Ecto neural progenitor cell (in vitro differentiated cells): ENCODE results near the gene UEVLD.

Experiments used
- DNase-seq: peaks from one replicate; pipeline ENCODE4 v3.0.0-alpha.2; 2018; ENCODE audit warnings: low spot score

The UEVLD gene

DNA sequence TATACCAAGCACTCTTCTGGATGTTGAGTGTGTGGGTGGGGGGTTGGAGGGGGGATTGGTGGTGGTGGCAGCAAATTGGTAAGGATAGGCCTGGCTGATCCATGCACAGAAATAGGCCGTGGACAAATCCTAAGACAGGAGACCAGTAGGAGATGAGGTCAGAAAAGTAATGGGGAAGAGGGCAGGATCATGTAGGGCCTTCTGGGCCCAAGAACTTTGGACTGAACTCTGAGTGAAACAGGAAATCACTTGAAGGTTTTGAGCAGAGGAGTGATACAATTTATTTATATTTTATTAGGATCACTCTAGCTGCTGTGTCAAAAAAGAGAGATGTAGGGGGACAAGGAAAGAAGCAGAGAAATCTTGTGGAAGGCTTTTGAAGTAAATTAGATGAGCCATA, 90.5 kb downstream of the UEVLD start:
- no peak for DNase-seq

DNA sequence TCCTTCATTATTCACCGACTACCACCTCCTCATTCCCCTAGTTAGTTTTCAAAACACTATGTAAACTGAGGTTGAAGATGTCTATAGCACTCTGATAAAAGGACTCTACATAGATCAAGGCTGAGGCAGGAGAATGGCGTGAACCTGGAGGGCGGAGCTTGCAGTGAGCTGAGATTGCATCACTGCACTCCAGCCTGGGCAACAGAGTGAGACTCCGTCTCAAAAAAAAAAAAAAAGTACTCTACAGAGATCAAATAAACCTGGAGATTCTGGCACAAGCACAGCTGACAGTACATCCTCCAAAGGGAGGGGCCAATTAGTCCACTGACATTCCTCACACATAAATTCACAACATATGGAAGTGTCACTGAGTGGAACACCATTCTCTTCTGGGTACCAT, 92.8 kb downstream of the UEVLD start:
- DNase-seq, result no peak

DNA sequence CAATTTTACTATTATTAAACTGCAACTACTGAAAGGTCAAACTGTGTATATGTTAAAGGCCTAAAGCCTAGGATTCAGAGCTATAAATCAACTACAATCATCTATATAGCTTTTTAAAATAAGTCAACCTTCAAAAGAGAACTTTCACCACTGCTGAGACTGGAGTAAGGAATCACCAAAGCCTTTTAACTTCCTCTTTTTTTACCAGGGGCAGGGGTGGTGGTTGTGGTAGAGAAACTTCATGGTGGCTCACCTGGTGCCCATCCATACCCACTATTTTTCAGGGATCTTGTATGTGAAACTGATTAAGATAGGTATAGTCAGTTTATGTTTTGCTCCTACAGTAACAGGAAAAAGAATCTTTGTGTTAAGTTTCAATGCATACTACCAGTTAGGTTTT, 93.3 kb downstream of the UEVLD start:
- no peak for DNase-seq

DNA sequence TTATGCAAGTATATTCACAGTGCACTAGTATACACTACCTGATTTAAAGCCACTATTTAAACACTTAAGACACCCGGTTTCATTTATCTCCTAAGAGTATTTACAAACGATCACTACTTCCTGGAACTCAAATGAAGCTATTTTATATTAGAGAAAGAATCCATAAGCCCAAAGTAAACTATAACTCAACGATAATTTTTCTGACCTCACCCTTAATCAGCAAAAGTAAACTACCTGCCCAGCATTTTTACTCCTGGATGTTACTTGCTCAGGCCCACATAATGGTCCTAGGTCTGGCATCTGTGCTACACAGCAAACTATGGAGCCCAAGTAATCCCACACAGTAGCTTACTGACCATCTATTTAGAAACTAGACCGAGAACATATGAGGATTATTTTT, 95.2 kb downstream of the UEVLD start:
- no peak for DNase-seq

DNA sequence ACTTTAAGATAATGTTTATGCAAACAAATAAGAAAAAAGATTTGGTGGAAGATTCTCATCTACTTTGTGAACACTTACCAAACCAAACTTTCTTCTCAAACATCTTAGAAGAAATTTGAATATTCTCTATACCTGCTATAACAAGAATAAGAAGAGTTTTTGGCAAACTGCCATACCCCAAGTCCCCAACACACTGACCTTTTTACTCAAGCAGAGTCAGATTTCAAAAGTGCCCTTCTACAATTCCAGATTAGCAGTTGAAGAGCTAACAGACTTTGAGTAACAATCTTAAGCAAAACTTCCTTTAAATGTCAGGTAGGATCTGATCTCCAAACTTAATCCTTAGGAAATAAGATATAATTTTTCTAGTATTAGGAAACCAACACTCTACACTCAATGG, 95.6 kb downstream of the UEVLD start:
- no peak for DNase-seq

DNA sequence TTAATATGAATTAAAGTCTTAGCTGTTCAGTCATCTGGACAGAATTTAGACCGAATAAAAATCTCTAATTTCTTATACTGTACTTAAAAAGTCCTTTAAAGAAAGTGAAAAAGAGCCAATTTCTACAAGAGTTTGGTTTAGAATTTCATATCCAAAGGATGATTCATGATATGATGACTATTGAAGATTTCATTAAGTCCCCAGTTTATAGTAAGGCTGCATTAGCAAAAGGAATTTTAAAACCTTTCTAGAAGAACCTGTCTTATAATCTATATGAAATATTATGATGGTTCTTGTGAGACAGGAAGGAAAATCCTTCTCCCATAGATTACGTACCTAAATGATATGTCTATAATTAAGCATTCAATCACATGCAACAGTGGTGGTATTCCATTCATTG, 96.6 kb downstream of the UEVLD start:
- DNase-seq, result no peak

DNA sequence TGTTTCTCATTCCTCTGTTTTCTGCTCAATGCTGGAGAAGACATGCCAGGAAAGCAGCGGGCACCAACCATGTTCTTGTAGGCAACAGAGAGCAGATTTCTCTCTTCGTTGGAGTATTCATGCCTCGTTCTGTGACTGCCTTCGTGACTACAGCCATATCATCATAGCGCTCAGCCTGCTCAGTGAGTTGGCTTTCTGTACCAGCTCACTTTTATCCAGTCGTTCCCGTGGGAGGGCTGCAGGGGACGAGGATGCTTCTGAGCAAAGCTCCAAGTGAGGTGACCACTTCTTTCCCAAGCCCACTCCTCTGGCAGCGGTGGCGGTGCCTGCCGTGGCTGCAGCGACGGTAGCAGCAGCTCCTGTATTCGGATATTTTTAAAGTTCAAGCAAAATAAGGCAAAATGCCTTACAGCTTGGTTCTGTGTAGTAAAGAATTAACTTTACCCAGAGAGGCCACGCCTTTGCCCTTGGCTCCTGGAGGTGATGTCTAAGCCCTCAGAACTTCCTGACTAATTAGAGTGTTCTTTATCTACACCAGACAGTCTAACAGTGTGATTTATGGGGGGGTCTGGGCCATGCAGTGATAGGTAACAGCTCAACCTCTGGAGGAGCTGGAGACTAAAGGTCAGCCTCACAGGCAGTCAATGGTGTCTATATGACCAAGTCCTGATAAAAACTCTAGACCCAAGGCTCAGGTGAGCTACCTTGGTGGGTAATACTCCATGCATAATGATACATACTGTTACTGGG, 97.6 kb downstream of the UEVLD start:
- no peak for DNase-seq

DNA sequence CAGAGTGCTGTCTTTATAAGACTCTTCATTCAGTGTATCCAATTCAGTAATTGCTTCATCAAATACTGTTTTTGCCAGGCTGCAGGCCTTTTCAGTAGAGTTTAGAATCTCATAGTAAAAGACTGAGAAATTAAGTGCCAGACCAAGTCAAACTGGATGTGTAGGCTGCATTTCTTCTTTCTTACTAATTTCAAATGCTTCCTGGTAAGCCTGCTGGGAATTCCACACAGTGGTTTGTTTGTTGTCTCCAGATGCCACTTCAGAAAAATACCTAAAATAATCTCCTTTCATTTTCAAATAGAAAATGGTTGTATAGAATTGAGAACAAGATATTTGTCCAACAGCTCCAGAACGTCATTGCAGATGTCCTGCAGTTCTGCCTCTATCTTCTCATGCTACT, 98.2 kb downstream of the UEVLD start:
- no peak for DNase-seq

DNA sequence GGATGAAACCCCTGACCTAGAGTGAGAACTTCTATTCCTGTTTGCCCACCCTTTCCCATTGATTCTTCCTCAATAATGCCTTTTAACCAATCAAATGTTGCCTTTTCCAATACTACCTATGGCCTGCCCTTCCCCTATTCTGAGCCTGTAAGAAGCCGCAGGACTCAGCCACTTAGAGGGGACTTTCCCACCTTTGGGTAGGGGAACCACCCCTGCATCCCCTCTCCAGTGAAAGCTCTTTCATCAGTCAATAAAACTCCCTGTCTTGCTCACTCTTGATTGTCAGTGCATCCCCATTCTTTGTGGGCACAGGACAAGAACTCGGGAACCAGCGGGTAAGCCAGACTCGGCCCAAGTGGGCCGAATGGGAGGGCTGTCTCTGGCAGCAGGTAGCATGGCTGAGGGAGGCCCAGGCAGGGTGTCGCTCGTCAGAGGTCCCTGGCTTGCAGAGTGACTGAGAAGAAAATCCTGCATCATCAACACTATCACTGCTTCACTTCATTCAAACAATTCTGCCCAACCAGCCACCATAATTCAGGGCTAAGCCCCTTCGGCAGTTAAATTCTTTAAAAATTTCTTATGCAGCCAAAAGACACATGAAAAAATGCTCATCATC, 102.5 kb downstream of the UEVLD start:
- DNase-seq, result no peak
